ENCODE data around the gene FRYL.

GRCh38 chr4:48683784-48684666 lies 96.1 kb downstream of the FRYL start:
- TF ChIP-seq CTCF (IDR thresholded peaks at IDR 0.05): no peak
- TF ChIP-seq POLR2A (IDR thresholded peaks at IDR 0.05): no peak

All from right lobe of liver (tissue), 4 donors.